ENCODE measurements around the gene TTLL12.

The TTLL12 gene

DNA sequence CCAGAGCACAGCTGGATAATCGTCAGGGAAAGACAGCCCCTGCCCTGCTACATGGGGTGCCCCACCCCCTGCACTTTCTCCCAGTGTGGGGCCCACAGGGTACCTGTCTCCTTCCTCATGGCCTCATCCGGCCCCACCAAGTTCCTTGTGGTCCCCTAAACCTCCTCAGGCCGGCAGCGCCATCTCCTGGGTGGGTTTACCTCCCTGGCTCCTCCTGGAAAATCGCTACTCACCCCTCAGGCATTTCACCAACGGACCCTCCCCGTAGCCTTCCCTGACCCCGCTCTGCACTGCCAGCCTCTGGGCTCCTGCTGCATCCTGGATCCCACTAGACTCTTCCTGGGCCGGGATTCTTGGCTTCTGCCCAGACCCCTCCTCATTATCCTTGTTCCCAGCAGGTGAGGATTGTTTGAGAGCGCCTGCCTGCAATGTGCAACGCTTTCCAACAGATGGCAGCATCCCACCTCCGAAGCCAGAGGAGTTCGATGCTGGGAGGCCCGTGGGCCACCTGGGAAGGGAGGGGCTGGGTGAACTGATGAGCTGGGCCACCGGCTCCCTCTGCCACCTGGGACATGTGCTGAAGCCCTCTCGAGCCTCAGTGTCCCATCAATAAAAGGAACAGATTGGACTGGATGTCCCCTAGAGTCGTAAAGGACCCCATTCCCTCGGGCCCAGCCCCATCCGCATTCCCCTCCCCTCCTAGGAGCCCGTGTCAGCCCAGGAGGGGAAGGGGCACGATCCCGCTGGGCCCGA, 44.2 kb upstream of the TTLL12 start:
- DNase-seq (ENCODE audit: low spot score): peak; percentile 89

DNA sequence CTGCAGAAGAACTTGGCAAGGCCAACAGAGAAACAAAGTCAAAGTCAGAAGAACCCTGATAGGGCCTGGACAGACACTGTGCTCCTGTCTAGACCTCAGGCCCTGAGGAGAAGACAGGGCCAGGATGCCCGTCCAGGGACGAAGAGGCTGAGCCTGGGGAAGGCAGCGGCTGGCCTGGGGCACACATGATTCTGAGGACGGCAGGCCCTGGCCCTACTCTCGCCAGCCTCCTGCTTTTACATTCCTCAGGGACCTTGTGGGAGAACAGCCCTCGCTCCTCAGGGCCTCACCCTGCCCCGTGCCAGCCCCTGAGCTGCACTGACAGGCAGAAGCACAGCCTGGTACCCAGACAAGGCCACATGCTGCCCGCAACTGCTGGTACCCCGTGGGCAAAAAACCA, 43.6 kb upstream of the TTLL12 start:
- in situ Hi-C loops (cut with MboI; ENCODE audit: low pct_unique_long_range_greater_than_20kb, low sequenced_read_pairs, unreplicated experiment): no loop called here
- DNase-seq (ENCODE audit: low spot score): no peak
- TF ChIP-seq, protein P1, sequence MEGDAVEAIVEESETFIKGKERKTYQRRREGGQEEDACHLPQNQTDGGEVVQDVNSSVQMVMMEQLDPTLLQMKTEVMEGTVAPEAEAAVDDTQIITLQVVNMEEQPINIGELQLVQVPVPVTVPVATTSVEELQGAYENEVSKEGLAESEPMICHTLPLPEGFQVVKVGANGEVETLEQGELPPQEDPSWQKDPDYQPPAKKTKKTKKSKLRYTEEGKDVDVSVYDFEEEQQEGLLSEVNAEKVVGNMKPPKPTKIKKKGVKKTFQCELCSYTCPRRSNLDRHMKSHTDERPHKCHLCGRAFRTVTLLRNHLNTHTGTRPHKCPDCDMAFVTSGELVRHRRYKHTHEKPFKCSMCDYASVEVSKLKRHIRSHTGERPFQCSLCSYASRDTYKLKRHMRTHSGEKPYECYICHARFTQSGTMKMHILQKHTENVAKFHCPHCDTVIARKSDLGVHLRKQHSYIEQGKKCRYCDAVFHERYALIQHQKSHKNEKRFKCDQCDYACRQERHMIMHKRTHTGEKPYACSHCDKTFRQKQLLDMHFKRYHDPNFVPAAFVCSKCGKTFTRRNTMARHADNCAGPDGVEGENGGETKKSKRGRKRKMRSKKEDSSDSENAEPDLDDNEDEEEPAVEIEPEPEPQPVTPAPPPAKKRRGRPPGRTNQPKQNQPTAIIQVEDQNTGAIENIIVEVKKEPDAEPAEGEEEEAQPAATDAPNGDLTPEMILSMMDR (IDR thresholded peaks at IDR 0.05; ENCODE audit: extremely low read depth, insufficient read depth, missing control alignments): no peak

More for the DNA sequence above, 44.2 kb upstream of the TTLL12 start:
- in situ Hi-C loops (cut with MboI; ENCODE audit: low pct_unique_long_range_greater_than_20kb, low sequenced_read_pairs, unreplicated experiment): no loop called here
- TF ChIP-seq, protein P1 (IDR thresholded peaks at IDR 0.05; ENCODE audit: extremely low read depth, insufficient read depth, missing control alignments): peak; percentile 99

DNA sequence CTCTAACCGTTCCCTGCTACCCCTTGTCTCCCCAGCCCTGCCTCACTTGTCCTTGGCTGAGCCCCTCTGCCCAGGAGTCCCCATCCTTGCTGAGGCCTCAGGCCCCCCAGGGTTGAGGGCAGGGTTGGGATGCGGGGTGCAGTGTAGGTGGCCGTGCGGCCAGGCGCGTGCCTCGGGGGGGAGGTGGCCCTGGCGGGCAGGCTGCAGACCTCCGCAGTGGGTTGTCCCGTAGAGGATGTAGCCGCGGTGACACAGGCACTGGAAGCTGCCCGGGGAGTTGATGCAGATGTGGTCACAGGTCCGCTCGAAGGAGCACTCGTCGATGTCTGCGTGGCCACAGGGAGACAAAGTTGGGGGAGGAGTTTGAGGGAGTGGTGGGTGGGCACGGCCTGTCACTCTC, 41.9 kb upstream of the TTLL12 start:
- TF ChIP-seq, protein P1 (IDR thresholded peaks at IDR 0.05; ENCODE audit: extremely low read depth, insufficient read depth, missing control alignments): no peak
- in situ Hi-C loops (cut with MboI; ENCODE audit: low pct_unique_long_range_greater_than_20kb, low sequenced_read_pairs, unreplicated experiment): no loop called here
- no peak for DNase-seq (ENCODE audit: low spot score)

DNA sequence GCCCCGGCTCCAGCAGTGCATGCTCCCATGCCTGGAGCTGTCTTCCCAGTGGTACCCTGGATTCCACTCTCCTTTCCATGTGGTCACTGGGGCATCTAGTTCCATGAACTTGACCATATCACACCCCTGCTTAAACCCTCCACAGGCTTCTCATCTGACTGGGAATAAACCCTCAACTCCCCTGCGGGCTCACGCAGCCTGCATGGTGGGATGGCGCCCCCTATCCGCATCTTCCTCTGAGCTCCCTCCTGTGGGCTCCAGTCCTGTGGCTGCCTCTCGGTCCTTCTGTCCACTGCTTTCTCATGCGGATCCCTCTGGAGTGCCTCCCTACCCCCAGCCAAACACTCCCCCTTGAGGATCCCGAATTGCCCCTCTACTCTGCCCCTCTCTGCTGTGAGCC, 41.4 kb upstream of the TTLL12 start:
- in situ Hi-C loops (cut with MboI; ENCODE audit: low pct_unique_long_range_greater_than_20kb, low sequenced_read_pairs, unreplicated experiment): no loop called here
- TF ChIP-seq, protein P1 (IDR thresholded peaks at IDR 0.05; ENCODE audit: extremely low read depth, insufficient read depth, missing control alignments): peak; percentile 31
- no peak for DNase-seq (ENCODE audit: low spot score)

DNA sequence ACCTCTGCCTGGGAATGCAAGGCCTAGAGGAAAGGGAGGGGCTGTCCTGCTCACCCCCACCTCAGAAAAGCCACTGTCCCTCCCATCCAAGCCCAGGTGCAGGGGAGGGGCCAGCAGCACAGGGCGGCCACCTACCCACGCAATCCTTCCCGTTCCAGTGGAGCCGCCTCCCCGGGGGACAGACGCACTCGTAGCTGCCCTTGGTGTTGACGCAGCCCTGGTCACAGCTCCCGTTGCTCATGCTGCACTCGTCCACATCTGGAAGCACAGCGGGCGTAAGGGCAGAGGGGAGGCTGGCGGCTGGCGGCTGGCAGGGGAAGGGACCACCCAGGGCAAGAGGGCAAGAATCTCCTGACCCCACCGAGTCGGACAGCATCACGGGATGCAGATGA, 40.3 kb upstream of the TTLL12 start:
- TF ChIP-seq, protein P1 (IDR thresholded peaks at IDR 0.05; ENCODE audit: extremely low read depth, insufficient read depth, missing control alignments): no peak
- in situ Hi-C loops (cut with MboI; ENCODE audit: low pct_unique_long_range_greater_than_20kb, low sequenced_read_pairs, unreplicated experiment): no loop called here
- no peak for DNase-seq (ENCODE audit: low spot score)

DNA sequence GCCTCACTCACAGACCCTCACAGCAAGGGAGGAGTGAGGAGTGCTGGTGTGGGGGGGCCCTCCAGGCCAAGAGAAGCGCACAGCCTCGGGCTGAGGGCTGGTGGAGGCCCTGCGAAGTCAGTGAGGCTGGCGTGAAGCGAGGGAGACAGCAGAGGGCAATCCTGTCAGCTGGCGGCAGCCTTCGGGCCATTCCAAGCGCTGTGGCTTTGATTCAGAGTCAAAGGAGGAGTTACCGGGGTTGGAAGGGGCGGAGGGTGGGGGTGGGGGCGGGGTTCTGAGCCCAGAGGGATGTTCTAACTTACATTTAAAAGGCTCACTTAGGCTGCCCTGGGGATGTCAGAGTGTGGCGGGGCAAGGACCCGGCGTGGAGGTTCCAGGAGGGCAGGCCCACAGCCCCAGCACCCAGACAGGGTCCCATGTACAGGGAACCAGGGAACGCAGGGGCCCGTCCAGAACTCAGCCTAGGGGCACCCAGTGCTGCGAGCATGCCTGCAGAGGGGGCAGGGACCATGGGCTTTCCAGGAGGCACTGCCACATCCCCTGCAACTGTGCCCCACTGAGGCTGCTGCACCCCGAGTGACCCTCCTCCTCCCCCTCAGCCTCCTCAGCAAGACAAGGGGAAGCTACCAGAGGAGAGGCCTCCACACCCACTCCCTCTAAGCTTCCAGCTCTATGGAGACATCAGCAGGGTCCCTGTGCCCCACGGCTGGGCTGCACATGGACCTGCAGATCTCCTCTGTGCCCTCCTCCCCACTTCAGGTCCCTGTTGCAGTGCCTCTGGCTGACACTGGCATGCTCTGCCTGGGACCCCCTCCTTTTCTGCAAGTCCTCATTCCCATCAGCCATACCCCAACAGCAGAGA, 39.7 kb upstream of the TTLL12 start:
- TF ChIP-seq, protein P1 (IDR thresholded peaks at IDR 0.05; ENCODE audit: extremely low read depth, insufficient read depth, missing control alignments): no peak
- in situ Hi-C loops (cut with MboI; ENCODE audit: low pct_unique_long_range_greater_than_20kb, low sequenced_read_pairs, unreplicated experiment): no loop called here

More for the DNA sequence above, 39.7 kb upstream of the TTLL12 start:
- DNase-seq (ENCODE audit: low spot score): no peak

All from GM13977 (cell line).